Upper lobe of right lung (tissue), 1 donor: ENCODE measurements around the gene NPPC. TPM values are rescaled to one million over a fixed set of nuclear protein-coding genes. Genes with fewer than 3 reads are reported as not detected.

Experiments
- ATAC-seq: fragments of 200-7000 bp; cut with Tn5 transposase; one replicate; pipeline ENCODE4 v1.9.1; 2020; ENCODE audit warnings: mild to moderate bottlenecking, moderate library complexity
- DNase-seq: peaks from one replicate; pipeline ENCODE4 v3.0.0-alpha.2; 2020
- H3K27ac ChIP-seq: fragments of 200-600 bp; one replicate; pipeline ENCODE4 v1.8.0; 2022
- H3K27me3 ChIP-seq: fragments of 200-600 bp; one replicate; pipeline ENCODE4 v1.8.0; 2022; ENCODE audit warnings: mild to moderate bottlenecking
- H3K36me3 ChIP-seq: fragments of 200-600 bp; one replicate; pipeline ENCODE4 v1.8.0; 2022
- H3K4me1 ChIP-seq: fragments of 200-600 bp; one replicate; pipeline ENCODE4 v1.8.0; 2022
- H3K4me3 ChIP-seq: fragments of 200-600 bp; one replicate; pipeline ENCODE4 v1.8.0; 2022; ENCODE audit warnings: mild to moderate bottlenecking
- H3K9me3 ChIP-seq: fragments of 200-600 bp; one replicate; pipeline ENCODE4 v1.8.0; 2022
- intact Hi-C: fragments of 100-400 bp; cut with DNase I; formaldehyde crosslinking; loops from one replicate; pipeline ENCODE4 v1.11.0; 2022
- total RNA-seq: library from RNA; stranded (reverse); fragmentation: NEBNext Ultra II Directional; extraction: Animal tissue kit (Norgen Biotek cat#: 25700); gene quantifications from one replicate; pipeline ENCODE4 v1.2.1, GENCODE V29; 2021
- TF ChIP-seq, protein P1 (sequence below): fragments of 200-600 bp; IDR thresholded peaks from one replicate; pipeline ENCODE4 v1.8.0; 2022; ENCODE audit warnings: antibody characterized with exemption
- donor health status: DM: no; HTN: yes; CAD: no; lungs with severe emphysema.

NPPC gene
- total RNA-seq, 1 donor from 2014 or later: not detected

DNA sequence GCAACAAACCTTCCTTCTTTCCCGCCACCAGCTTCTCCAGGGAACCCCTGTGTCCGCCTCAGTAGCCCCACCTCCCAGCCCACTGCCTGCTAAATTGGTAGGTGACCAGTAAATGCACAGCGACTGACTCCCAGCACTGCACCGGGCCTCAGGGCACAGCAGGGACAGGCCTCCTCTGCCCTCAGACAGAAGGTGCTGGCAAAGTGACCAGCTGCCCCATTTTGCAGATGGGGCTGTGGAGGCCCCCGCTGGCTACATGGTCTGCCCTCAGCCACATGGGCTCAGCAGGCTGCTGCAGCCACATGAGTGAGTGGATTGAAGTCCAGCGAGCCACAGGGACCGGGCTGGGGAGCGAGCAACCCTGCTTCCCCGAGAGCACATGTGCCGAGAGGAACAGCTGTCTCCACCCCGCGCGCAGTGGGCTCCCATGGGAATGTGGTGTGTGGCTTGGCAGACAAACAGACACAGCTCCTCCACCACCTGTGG, 7.8 kb upstream of the NPPC start:
- Histone ChIP-seq H3K9me3 (no peaks in the 10 kb centered on the region), H3K36me3 (no peaks in the 10 kb centered on the region), H3K27me3 (peaks cover 10% of the 10 kb centered on the region), H3K4me3 (no peak overlapping the region), H3K4me1 (no peaks in the 10 kb centered on the region), H3K27ac (no peak overlapping the region)
- peak; percentile 10 for ATAC-seq
- intact Hi-C loops: no loop called here
- TF ChIP-seq, protein P1, sequence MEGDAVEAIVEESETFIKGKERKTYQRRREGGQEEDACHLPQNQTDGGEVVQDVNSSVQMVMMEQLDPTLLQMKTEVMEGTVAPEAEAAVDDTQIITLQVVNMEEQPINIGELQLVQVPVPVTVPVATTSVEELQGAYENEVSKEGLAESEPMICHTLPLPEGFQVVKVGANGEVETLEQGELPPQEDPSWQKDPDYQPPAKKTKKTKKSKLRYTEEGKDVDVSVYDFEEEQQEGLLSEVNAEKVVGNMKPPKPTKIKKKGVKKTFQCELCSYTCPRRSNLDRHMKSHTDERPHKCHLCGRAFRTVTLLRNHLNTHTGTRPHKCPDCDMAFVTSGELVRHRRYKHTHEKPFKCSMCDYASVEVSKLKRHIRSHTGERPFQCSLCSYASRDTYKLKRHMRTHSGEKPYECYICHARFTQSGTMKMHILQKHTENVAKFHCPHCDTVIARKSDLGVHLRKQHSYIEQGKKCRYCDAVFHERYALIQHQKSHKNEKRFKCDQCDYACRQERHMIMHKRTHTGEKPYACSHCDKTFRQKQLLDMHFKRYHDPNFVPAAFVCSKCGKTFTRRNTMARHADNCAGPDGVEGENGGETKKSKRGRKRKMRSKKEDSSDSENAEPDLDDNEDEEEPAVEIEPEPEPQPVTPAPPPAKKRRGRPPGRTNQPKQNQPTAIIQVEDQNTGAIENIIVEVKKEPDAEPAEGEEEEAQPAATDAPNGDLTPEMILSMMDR: no peak
- no peak for DNase-seq

DNA sequence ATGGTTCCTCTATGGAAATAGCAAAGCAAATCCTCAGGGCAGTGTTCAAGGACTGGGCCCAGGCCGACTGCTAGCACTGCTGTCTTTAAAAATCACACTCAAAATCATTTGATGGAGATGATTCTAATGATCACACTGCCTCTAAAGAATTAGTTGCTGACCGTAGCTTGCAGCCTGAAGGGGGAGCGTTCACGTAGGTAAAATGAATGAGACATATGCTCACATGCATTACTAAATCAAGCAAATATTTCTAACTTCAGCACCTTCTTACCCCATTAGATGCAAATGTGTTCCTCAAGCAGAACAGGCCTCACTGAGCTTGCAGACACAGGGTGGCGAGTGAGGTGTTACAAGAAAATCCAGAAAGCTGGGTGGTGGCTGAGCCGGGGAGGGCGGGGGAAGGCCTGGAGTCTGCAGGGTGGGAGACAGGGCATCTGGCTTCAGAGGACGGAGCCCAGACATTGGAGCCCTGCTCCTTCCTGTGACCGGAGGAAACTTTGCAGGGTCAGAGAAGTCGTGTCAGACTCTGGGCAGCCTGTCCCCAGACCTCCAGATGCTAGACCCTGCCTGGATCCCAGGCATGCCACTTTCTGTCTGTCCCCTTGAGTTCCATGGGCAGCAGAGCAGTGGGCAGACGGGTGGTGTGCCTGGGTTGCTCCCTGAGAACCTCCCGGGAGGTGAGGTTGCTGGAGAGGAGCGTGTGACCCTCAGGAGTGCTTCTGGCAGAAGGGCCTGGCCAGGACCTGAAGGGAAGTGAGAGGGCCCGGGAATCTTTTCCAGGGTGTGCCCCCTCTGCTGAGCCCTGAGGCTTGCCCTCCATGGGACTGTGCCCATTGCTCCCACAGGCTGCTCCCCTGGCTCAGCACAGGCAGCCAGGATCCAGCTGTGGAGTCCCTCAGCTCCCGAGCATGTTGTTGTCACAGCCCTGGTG, 7.1 kb upstream of the NPPC start:
- Histone ChIP-seq H3K4me3 (no peak overlapping the region), H3K27me3 (peaks cover 17% of the 10 kb centered on the region), H3K4me1 (no peaks in the 10 kb centered on the region), H3K36me3 (no peaks in the 10 kb centered on the region), H3K9me3 (no peaks in the 10 kb centered on the region), H3K27ac (no peak overlapping the region)
- intact Hi-C loops: no loop called here
- no peak for DNase-seq
- ATAC-seq: no peak
- TF ChIP-seq, protein P1: no peak

DNA sequence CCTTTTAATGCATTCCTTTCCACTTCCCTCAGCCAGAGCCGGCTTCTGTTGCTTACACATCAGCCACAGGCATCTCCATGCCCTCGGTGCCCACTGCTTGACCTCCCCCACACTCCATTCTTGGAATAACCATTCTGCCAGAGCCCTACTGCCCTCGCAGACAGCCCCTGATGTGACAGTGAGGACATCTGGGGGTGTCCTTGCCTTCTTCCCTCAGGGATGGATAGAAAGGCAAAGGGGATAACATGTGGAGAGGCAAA, 6.4 kb upstream of the NPPC start:
- no peak for ATAC-seq
- DNase-seq: no peak
- Histone ChIP-seq H3K27me3 (peaks cover 23% of the 10 kb centered on the region), H3K4me1 (no peaks in the 10 kb centered on the region), H3K27ac (no peak overlapping the region), H3K4me3 (no peak overlapping the region), H3K9me3 (no peaks in the 10 kb centered on the region), H3K36me3 (no peaks in the 10 kb centered on the region)
- TF ChIP-seq, protein P1: no peak
- intact Hi-C loops: no loop called here

DNA sequence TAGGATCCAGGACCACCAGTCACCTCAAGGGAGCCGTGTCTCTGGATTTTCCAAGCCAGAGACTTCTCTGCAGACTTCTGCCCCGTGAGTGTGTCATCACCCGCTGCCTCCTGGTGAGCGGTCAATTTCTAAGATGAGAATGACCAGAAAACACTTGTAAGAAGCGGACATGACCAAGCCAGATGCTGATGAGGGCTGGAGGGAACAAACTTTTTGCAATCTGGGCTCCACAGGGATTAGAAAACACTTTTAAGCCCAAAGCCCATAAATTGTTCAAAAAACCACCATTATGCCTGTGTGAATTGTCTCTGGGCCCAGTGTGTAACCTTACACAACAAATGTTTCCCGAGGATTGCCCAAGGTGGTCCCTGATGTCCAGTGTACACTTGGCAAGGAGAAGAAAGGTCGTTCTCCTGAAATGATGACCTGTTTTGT, 5.3 kb upstream of the NPPC start:
- no peak for DNase-seq
- TF ChIP-seq, protein P1: no peak

DNA sequence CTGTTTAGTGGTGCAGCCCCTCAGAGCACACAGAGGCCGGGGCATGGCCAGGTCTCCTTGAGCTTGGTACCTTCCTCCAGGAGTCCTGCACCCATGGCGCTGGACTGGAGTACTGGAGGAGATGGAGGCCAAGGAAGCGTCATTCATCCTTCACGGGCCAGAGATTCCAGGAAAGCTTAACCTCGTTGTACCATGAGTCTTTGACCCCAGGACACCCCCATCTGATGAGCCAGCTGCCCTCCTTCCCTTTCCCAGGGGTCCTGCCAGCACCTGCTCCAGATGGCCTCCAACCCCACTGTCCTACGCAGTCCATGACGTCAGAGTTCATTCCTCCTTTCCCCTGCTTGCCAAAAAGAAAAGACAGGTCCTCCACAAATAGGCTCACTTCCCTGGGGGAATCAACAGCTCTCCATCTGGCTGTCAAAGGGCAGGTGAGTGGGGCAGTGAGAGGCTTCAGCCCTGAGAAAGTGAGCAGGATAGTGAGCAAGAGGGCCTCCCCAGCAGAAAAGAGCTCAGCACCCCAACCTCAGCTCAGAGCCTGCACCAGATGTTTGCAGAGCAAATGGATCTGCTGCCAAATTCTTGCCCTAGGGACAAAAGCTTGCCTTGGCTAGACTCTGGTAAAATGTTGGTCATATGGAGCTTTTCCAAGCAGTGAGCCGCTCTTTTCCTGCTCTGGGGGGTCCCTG, 4.5 kb upstream of the NPPC start:
- Histone ChIP-seq H3K27ac (no peak overlapping the region), H3K4me1 (peaks cover 14% of the 10 kb centered on the region), H3K36me3 (no peaks in the 10 kb centered on the region), H3K9me3 (no peaks in the 10 kb centered on the region), H3K27me3 (peaks cover 41% of the 10 kb centered on the region), H3K4me3 (no peak overlapping the region)
- intact Hi-C loops: no loop called here
- ATAC-seq: no peak
- TF ChIP-seq, protein P1: no peak
- DNase-seq: no peak

More for the DNA sequence above, 5.3 kb upstream of the NPPC start:
- no peak for ATAC-seq
- Histone ChIP-seq H3K27me3 (peaks cover 34% of the 10 kb centered on the region), H3K4me1 (peaks cover 7% of the 10 kb centered on the region), H3K9me3 (no peaks in the 10 kb centered on the region), H3K4me3 (no peak overlapping the region), H3K36me3 (no peaks in the 10 kb centered on the region), H3K27ac (no peak overlapping the region)
- intact Hi-C loops: no loop called here
